ENCODE results near the gene TUBA4B.
A peak's percentile ranks its signal among the peaks of the same experiment; 100 is the strongest.

The TUBA4B gene

DNA sequence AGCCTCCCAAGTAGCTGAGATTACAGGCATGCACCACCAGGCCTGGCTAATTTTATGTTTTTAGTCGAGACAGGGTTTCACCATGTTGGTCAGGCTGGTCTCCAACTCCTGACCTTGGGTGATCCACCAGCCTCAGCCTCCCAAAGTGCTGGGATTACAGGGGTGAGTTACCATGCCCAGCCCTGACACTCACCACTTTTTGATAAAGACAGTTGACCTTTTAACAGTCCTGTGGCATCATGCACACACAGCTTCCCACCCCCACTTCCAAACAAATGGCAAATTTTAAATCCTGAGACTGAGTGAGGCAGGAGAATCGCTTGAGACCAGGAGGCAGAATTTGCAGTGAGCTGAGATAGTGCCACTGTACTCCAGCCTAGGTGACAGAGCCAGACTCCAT is 20.0 kb downstream of the TUBA4B start:
- in situ Hi-C loops (cut with MboI; ENCODE audit: low sequenced_read_pairs, unreplicated experiment), result no loop called here
- TF ChIP-seq, protein P1, sequence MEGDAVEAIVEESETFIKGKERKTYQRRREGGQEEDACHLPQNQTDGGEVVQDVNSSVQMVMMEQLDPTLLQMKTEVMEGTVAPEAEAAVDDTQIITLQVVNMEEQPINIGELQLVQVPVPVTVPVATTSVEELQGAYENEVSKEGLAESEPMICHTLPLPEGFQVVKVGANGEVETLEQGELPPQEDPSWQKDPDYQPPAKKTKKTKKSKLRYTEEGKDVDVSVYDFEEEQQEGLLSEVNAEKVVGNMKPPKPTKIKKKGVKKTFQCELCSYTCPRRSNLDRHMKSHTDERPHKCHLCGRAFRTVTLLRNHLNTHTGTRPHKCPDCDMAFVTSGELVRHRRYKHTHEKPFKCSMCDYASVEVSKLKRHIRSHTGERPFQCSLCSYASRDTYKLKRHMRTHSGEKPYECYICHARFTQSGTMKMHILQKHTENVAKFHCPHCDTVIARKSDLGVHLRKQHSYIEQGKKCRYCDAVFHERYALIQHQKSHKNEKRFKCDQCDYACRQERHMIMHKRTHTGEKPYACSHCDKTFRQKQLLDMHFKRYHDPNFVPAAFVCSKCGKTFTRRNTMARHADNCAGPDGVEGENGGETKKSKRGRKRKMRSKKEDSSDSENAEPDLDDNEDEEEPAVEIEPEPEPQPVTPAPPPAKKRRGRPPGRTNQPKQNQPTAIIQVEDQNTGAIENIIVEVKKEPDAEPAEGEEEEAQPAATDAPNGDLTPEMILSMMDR (IDR thresholded peaks at IDR 0.05; ENCODE audit: borderline replicate concordance, control extremely low read depth, extremely low read depth, insufficient read depth, missing control alignments), result no peak

DNA sequence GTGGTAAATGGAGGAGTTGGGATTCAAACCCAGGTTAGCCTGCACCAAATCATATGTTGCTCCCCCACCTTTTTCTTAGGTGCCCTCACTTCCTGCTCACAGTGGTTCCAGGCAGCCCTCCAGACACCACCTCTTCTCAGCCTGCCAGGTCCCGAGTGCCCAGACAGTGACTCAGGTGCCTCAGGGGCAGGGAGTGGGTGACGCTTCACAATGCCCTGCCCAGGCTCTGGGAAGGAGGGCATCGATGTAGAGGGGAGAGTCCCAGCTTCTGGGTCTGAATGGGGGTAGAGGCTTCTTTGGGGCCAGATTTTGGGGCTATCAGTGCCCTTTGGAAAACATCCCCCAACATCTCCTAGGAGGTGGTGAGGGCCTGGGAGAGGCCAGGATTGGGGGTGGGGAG is 20.9 kb downstream of the TUBA4B start:
- no peak for DNase-seq (ENCODE audit: low spot score)
- TF ChIP-seq, protein P1 (IDR thresholded peaks at IDR 0.05; ENCODE audit: borderline replicate concordance, control extremely low read depth, extremely low read depth, insufficient read depth, missing control alignments), result no peak
- in situ Hi-C loops (cut with MboI; ENCODE audit: low sequenced_read_pairs, unreplicated experiment), result no loop called here

More for the DNA sequence above, 20.0 kb downstream of the TUBA4B start:
- DNase-seq (ENCODE audit: low spot score), result no peak

DNA sequence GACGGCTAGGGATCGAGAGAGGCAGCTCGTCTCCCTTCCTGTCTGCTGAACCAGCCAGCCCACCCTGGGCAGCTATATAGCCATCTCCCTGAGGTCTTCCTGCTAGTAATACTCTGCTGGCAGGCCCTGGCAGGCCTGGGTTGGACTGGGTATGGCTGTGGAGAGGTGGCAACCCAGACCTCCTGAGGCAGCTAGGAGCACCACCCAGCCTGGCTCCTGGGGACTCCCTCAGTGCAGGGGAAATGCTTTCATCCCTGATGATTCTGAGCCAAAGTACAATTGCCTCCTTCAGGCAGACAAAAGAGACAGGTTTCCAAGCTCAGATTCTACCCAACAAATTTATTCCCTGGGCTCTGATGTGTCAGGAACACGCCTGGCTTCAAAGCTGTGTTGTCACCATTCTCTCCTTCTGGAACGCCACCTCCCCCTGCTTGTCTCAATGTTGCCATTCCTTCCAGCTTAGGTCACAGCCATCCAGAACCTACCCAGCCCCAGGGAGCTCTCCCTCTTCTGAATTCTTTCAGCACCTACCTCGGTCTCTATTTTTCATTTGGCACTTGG is 21.4 kb downstream of the TUBA4B start:
- in situ Hi-C loops (cut with MboI; ENCODE audit: low sequenced_read_pairs, unreplicated experiment), result no loop called here
- DNase-seq (ENCODE audit: low spot score), result no peak
- TF ChIP-seq, protein P1 (IDR thresholded peaks at IDR 0.05; ENCODE audit: borderline replicate concordance, control extremely low read depth, extremely low read depth, insufficient read depth, missing control alignments), result no peak

DNA sequence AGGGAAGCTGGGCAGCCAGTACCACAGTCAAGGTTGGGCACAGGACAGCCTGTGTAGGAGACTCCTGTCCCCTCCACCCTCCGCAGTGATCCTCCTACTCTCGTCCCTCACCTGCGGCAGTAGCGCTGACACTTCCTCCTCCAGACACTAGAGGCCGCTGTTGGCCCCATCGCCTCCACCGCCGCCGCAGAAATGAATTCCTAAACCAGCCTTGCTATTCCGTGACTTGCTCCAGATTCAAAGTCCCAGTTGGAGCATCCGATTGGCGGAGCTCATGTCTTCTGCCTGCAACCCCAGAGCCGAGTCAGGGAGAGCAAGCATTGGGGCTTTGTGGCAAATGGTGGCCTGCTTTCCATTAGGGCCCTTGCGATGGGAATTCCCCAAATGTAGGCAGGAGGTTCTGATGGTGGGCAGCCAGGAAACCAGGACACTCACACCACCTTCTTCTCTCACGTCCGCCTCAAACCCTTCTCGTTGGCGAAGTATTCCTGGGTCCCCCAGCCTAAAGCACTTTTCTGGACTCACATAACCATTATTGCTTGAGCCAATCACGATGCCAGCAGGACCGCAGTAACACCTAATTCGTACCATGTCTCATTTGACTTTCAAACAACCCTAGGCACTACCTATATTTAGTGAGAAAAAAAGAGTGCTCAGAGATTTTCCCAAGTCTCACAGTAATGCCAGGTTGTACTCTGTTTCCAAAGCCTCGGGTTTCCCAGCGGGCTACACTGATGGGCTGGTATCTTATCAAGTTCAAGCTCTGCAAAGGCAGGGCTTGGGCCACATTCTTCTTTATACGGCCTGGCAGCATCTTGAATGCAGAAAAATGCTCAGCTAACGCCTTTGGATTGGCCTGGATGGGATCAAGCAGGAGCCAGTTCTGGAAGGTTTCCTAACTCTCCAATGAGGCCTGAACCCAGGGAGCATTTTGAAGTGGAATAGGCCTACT is 24.9 kb downstream of the TUBA4B start:
- in situ Hi-C loops (cut with MboI; ENCODE audit: low sequenced_read_pairs, unreplicated experiment), result loop anchor here (25.0 kb wide), 1 partner anchor 116 kb away; the partner anchor contains the start of genes NHEJ1 and SLC23A3
- TF ChIP-seq, protein P1 (IDR thresholded peaks at IDR 0.05; ENCODE audit: borderline replicate concordance, control extremely low read depth, extremely low read depth, insufficient read depth, missing control alignments), result peak; percentile 97
- peak; percentile 77 for DNase-seq (ENCODE audit: low spot score)

DNA sequence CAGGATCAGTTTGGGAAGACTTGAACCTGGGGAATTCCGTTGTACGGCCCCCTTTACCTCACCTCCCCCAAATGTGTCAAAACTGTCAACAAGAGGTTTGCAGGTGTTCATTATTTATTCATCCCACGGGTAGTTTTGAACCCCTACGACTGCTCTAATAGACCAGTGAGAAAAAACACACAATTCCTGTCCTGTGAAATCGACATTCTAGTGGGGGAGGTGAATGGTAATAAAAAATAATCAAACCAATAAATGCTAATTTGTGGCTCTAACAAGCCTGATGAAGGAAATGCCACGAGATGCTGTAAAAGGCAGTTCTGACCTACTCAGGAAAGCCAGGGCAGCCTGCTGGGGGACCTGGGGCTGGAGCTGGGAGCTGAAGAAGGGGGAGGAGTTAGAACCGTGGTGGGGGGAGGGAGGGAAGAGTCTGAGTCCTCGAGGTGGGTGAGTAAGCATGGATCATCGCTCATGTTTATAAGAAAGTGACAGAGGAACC is 25.7 kb downstream of the TUBA4B start:
- in situ Hi-C loops (cut with MboI; ENCODE audit: low sequenced_read_pairs, unreplicated experiment), result loop anchor here (25.0 kb wide), 1 partner anchor 116 kb away; the partner anchor contains the start of genes NHEJ1 and SLC23A3
- peak; percentile 44 for DNase-seq (ENCODE audit: low spot score)
- TF ChIP-seq, protein P1 (IDR thresholded peaks at IDR 0.05; ENCODE audit: borderline replicate concordance, control extremely low read depth, extremely low read depth, insufficient read depth, missing control alignments), result no peak

DNA sequence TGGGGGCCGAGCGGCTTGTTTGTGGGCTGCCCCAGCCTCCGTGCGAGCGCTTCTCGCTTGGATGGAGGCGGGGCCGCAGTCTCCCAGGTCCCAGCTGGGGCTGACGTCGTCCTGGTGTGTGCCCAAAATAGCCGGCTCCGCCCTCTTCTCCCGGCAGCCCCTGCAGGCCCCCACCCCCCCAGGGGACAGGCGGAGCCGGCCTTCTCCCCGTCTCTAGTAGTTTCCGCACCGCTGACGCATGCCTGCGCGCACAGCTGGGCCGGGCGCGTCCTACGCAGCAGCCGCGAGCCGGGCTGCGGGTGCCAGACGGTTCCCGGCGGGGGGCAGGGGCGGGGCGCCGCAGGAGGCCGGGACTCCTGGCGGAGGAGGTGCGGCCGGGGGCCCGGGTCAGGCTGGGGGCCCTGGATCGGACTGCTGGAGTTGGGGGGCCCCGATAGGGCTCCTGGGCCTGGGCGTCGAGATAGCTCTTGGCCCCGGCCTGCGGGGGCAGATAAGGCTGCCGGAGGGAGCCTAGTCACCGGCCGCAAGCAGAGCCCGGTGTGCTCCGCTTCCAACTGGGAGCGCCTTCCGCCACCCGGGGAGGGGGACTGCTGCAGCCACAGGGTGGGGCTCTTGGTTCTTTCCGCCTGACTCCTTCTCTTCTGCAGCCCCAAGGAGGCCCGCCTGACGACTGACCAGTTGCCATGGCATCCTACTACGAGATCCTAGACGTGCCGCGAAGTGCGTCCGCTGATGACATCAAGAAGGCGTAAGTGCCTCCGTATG is 26.3 kb downstream of the TUBA4B start, which contains the start of gene DNAJB2:
Gene DNAJB2, plus strand, starts transcription at position 216 of the 765 bp plus-strand sequence. Its CDS starts 468 bp downstream, at position 684.
- DNase-seq (ENCODE audit: low spot score), result peak; percentile 100
- in situ Hi-C loops (cut with MboI; ENCODE audit: low sequenced_read_pairs, unreplicated experiment), result loop anchor here (25.0 kb wide), 1 partner anchor 117 kb away; the partner anchor contains the start of genes NHEJ1 and SLC23A3
- TF ChIP-seq, protein P1 (IDR thresholded peaks at IDR 0.05; ENCODE audit: borderline replicate concordance, control extremely low read depth, extremely low read depth, insufficient read depth, missing control alignments), result no peak
